Hematopoietic multipotent progenitor cell (in vitro differentiated cells): ENCODE results near the gene NEDD4L. TPM values are rescaled to one million over a fixed set of nuclear protein-coding genes. Genes with fewer than 3 reads are reported as not detected.

Experiments
- DNase-seq, 3 donors: peaks; one replicate each; pipeline ENCODE4 v3.0.0-alpha.2; 2011 to 2015; ENCODE audit warnings: low read depth in 2 of 3, low spot score in 2 of 3
- total RNA-seq: library from RNA; depleted of rRNA; stranded (reverse); fragments of >200 nt; gene quantifications from one replicate; pipeline ENCODE4 v1.2.3, GENCODE V29; 2012

Gene NEDD4L
- total RNA-seq, 1 donor = 14.5 TPM

GRCh38 chr18:58227361-58227930 is 183.4 kb downstream of the NEDD4L start:
- no peak for DNase-seq

GRCh38 chr18:58228176-58228575 is 184.2 kb downstream of the NEDD4L start:
- no peak for DNase-seq

- DNase-seq = no peak
Observed at GRCh38 chr18:58228762-58229161, 184.7 kb downstream of the NEDD4L start.

GRCh38 chr18:58229162-58229561 is 185.1 kb downstream of the NEDD4L start:
- no peak for DNase-seq

- no peak for DNase-seq
Observed at GRCh38 chr18:58230438-58231179, 186.6 kb downstream of the NEDD4L start.

- no peak for DNase-seq
Observed at GRCh38 chr18:58231930-58232329, 187.9 kb downstream of the NEDD4L start.

- no peak for DNase-seq
Observed at GRCh38 chr18:58232668-58233067, 188.6 kb downstream of the NEDD4L start.

- no peak for DNase-seq
Observed at GRCh38 chr18:58234359-58234741, 190.3 kb downstream of the NEDD4L start.

GRCh38 chr18:58235001-58235436 is 191.0 kb downstream of the NEDD4L start:
- DNase-seq = no peak

GRCh38 chr18:58239879-58240278 is 195.9 kb downstream of the NEDD4L start:
- DNase-seq = no peak

GRCh38 chr18:58241026-58241679 is 197.1 kb downstream of the NEDD4L start:
- no peak for DNase-seq

- no peak for DNase-seq
Observed at GRCh38 chr18:58241877-58242276, 197.9 kb downstream of the NEDD4L start.

- DNase-seq = no peak
Observed at GRCh38 chr18:58242435-58242834, 198.4 kb downstream of the NEDD4L start.

GRCh38 chr18:58242968-58243367 is 198.9 kb downstream of the NEDD4L start:
- no peak for DNase-seq

GRCh38 chr18:58243401-58243800 is 199.4 kb downstream of the NEDD4L start:
- DNase-seq = no peak

- no peak for DNase-seq
Observed at GRCh38 chr18:58247363-58247834, 203.4 kb downstream of the NEDD4L start.

- DNase-seq = no peak
Observed at GRCh38 chr18:58249712-58250111, 205.7 kb downstream of the NEDD4L start.

GRCh38 chr18:58251416-58251815 is 207.4 kb downstream of the NEDD4L start:
- no peak for DNase-seq

- DNase-seq = no peak
Observed at GRCh38 chr18:58252166-58252565, 208.1 kb downstream of the NEDD4L start.

GRCh38 chr18:58253318-58253717 is 209.3 kb downstream of the NEDD4L start:
- no peak for DNase-seq

GRCh38 chr18:58253871-58254270 is 209.8 kb downstream of the NEDD4L start:
- no peak for DNase-seq
